SH-SY5Y (cell line): ENCODE results near the gene SPEN.

ENCODE experiments used
- GATA2 ChIP-seq: IDR thresholded peaks from 2 replicates; pipeline ENCODE4 v1.6.1; 2011; ENCODE audit warnings: mild to moderate bottlenecking, low read depth, low read length
- GATA3 ChIP-seq: IDR thresholded peaks from 2 replicates; pipeline ENCODE4 v1.6.1; 2011; ENCODE audit warnings: low read depth, mild to moderate bottlenecking, low read length, moderate library complexity

GRCh38 chr1:15943992-15944307 is 96.4 kb downstream of the SPEN start:
- no peak for TF ChIP-seq GATA3
- no peak for TF ChIP-seq GATA2
